HG02840 (cell line): ENCODE measurements around the gene DARS1.

ENCODE experiments used
- ATAC-seq: cut with Tn5 transposase; IDR thresholded peaks from one replicate; pipeline ENCODE4 v1.9.1; 2021; ENCODE audit warnings: mild to moderate bottlenecking, moderate library complexity, moderate number of reproducible peaks; ENCODE audit not compliant: unreplicated experiment, low FRiP score

Gene DARS1

DNA sequence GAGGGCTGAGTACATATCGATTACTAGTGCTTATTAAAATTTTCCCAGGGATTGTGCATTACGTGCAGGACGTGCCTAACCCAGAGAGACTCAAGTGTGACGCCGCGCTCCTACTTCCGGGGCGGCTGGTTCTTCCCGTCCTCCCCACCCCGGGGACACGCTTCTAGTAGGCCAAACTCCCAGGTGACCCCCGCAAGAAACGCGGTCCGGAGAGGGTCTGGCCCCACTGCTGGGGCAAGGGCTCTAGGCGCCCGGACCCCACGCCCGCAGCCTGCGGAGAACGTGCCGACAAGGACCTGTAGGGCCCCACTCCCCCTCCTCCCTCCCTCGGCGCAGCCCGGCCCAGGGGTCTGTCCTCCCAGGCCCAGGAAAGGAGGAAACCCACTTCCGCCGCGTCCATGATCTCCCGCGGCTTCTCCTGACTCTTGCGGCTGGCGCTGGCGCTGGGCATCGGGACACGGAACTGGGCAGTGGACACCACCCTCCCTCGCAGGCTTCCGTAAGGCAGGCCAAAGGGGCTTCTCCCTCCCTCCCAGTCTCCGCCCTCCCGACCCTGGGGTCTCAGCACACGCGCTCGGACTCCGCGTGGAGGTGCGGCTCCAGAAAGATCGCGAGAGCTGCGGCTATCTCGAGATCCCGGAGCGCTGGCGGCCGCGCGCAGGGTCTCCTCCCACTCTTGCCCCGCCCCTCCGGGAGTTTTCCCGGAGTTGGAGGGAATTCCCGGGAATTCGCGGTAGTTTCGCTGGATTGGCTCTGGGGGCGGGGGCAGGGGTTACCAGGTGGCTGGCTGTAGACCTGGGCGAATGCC, at the start of gene DARS1:
Gene DARS1, minus strand, starts transcription at position 609 of the 808 bp plus-strand sequence. Its CDS starts 158 bp downstream, at position 451.
- peak; percentile 81 for ATAC-seq

DNA sequence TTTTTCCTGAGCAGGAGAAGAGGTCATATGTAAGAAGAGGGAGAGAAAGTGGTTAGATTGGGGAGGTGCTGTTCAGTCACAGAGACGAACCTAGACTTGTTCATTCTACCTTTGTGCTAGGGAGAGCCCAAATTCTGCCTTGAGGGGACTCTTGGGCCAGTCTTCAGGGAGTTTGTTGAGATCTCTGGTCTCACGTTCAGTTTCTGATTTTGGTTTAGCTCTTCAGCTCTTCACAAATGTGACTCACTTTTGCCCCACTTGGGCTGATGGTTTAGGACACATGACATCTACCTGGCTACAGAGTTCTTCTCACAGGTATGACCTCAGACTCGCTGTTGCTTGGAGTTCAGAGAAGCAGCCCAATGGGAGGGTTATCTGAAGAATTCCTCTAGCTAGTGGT, 49.2 kb upstream of the DARS1 start:
- ATAC-seq = no peak

DNA sequence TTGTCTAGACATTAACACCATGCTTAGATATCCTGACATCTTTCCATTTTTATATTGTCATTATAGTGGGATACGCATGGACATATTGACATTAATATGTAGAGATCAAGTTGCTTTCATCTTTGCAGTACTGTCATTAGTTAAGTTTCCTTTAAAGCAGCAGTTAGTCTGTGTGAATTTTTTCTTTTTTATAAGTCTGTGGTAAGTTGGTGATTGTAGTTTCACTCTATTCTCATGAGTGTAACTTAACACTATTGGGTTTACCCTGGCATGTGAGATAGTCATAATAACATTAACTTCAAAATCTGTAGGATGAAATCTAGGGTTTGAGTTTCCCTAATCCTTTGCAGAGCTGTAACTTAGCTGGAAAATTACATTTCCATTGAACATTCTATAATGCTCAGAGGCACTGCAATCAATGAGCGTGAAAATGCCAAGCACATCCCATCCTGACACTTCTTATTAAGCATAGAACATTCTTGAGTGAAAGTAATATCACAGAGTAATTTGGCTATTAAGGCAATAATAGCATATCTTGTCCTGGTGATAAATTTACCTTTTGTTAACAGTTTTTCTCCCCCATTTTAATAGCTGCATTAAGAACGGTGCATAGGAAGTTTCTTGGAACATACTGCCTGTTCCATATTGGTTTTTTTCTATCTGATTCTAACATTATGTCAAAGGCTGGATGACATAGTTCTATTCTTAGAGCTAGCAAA, 47.5 kb upstream of the DARS1 start:
- ATAC-seq = no peak

DNA sequence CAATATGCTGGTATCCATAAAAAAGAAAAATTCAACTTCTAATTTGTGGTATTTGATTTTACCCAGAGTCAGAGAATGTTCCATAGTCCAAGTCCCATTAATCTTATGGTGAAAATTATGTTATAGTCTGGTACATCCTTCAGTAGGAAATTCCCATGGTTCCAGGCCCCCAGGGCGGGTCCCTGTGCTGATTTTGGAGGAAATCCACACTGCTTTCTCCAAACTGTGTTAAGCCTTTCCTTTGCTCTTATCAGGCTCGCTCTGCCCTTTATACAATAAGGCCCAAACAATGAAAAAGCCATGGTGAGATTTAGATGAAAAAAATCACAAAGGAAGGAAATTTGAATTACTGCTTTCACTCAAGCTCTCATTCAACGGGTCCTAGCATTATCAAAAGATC, 46.8 kb upstream of the DARS1 start:
- no peak for ATAC-seq

DNA sequence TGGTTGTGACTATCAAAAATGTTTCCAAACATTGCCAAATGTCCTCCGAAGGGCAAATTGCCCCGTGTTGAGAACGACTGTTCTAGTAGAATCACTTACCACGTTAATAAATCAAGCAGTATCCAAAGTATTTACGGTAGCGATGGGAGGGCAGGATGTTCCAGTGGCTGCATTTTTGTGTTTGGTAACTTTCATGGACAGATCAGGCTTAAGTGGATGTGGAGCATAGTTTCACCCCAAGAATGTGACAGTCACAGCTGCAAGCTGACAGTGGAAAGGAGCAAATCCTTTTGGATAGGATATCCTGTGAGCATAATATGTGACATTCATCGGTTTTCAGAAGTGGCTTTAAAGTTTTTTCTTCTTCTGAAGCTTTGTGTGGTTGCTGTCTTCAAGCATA, 46.3 kb upstream of the DARS1 start:
- ATAC-seq = no peak

DNA sequence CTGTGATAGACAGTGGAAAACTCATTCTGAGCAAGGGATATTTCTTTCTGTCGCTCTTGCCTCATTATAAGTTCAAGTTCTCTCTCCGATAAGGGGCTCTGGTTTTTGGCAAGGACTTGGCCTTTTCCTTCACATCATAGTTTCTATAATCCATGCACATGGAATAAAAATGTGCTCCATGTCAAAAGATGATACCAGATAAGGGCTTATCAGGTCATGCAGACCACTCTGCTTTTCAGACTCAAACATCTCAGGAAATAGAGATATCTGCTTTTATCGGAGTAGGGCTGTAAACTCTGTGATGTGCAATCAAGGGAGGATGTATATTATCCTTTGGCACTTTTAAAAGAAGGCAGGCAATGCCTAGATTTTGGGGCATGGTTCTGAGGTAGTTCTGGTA, 45.0 kb upstream of the DARS1 start:
- ATAC-seq = no peak

DNA sequence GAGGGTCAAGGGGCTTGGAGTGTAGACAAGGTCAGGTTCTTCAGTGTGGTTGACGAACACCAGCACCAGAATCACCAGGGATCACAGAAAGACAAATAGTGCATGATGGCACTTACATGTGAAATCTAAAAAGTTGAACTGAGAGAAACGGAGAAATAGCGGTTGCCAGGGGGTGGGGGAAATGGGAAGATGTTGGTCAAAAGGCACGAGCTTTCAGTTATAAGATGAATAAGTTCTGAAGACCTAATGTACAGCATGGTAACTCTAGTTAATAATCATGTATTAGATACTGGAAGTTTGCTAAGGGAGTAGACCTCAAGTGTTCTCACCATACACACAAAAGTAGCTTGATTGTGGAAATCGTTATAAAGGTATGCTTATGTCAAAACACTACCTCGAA, 43.7 kb upstream of the DARS1 start:
- ATAC-seq = peak; percentile 62

DNA sequence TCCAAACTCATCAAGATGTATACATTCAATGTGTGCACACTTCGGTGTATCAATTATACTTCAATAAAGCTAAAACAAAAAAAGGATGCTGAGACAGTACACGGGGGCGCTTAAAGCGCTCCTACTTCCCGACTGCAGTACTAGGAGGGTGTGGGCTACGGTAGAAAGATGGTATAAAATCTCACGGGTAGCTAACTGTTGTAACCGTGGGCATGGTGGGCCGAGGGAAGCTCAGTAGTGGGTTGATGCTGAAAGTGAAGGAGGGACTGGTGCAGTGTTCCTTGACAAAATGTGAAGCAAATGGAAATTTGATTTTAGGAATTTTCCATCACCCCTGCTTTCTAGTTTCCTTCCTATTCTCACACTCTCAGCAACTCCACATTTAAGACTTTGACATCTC, 42.6 kb upstream of the DARS1 start:
- no peak for ATAC-seq

DNA sequence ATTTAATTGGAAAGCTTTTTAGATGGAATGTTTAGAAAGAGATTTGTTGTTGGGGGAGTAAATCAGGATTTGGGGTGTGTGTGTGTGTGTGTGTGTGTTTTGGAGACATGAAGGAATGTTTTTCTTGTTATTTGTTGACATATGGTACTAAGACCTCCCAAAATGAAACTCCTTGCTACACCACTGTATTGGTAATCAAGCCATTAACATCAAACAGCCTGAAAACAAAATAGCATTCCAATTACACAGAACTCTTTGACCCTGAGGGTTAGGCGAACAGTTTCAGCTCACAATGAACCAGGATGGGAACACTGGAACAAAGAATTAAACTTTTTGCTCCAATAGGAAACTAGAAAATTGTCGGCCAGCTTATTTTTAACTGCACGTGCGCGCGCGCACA, 41.7 kb upstream of the DARS1 start:
- ATAC-seq = no peak

DNA sequence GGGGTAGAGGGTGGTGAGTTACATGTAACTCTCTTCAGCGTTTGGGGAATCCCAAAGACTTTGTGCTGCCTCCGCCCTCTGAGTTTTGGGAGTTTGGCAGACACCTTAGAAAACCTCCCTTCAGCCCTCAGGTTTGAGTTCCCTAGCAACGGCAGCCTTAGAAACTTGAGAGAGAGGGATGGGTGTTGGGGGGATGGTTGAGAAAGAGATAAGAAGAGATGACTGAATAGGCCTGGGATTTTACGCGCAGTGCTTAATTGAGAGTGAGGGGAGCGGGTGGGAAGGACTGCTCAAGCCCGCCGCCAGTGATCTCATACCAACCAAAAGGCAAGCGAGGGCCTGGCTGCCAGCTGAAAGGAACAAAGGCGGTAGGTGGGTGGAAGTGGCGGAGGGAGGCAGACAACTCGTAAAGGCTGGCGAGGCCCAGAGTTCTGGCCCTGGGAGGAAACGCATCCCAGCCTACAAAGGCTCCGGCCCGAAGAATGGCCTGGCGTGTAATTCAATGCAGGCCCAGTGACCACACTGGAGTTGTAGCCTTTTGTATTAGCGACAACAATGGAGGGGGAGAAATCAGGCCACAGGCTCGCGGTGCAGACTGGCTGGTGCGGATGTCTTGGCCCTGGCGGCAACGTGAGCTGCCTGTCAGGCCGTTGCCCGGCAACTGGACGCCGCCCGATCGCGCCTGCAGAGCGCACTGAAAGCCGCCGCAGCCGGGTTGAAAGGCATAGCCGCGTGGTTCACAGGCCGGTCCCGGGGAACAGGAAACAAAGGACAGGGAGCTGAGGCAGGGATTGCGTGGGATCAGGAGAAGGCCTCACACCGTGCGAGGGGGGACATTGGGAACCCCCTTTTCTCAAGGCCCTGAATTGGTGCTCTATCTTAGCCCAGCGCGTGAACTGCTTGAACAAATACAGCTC, 39.9 kb upstream of the DARS1 start:
- ATAC-seq = no peak

DNA sequence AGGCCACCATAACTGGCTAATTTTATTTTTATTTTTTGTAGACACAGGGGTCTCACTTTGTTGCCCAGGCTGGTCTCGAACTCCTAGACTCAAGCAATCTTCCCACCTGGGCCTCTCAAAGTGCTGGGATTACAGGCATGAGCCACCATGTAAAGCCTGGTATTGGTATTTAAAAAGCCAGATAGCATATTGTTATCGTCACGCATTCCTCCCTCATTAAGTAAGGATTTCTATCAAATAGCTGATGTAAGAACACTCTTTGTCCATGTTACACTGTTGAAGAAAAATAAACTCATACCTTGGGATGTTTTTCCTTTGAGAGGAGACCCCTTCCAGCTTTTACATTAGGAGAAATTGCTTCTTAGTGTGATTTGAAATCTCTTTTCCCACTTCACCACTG, 39.2 kb upstream of the DARS1 start:
- ATAC-seq = no peak

DNA sequence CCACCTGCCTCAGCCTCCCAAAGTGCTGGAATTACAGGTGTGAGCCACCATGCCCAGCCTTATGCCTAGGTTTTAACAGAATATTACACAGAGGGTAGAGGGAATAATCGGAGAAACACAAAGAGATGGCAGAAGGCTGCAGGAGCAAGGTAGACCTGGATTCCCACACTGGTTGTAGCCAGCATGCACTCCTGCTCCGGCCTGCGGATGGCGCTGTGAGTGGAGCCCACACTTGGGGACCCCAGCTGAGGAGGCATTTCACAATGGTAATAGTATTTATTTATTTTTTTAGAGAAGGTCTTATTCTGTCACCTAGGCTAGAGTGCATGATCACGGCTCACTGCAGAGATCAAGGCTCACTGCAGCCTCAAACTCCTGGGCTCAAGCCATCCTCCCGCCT, 38.8 kb upstream of the DARS1 start:
- ATAC-seq = no peak

DNA sequence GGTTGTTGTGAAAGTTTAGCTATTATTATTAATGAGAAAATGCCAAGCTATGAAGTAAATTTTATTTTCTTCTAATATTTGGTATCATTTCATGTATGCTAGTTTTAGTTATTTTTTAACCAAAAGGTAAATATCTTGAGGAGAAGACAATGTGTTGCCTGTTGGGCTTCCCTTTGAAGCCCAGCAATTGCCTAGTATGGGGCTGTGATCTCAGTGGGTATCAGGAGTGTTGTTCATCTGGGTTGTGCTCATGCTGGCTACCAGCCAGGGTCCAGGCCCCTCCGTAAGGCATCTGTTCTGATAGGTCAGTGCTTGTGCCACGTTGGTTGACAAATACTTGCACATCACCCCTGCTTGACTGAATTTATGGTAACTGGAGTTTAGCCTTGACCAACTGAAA, 38.0 kb upstream of the DARS1 start:
- no peak for ATAC-seq

DNA sequence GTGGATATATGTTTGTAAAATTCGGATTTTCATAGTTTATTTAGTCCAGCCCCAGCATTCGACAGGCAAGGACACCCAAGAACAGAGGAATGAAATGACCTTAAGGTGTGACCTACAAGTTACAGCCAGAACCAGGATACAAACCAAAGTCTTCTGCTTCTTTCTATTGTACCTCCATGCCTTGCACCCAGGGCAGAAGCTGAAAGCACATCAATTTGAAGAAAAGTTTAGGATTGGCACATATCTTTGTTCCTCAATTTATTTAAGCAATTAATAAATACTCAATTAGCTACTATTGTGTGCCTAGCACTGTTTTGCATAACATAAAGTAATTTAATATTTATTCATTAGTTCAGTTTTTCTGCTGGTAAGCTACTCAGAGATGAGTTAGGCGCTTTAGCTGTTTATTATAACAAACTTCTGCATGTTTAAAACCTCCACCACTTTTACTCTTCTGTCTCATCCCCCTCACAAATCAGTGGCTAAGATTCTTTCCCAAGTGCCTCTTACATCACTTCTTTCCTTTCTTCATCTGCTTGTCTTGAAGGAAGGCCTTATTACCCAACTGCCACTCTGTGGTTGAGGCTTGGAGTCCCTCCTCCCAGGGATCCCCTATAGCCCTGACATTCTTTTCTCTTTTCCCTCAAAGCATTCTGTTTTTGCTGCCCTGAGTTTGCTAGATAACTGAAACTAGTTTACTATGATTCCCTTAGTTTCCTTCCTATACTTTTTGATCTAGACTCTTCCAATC, 37.1 kb upstream of the DARS1 start:
- ATAC-seq = no peak

DNA sequence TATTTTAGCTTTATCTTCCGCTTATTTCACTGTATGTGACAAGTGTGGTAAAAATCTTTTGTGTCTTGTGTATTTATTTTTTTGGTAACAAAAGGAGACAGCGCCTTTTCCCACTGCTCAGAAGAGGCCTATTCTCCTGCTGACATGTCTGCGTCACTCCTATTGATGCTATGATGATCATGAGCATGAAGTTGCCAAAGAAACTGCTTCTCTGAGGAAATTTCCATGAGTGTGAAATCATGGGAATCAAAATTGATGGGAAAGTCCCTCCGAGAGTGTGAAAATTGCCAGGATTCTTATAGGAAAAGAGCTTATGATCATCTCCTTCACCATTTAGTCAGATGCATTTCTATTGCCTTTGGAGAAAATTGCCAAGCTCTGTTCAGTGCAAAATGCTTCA, 36.5 kb upstream of the DARS1 start:
- ATAC-seq = no peak

DNA sequence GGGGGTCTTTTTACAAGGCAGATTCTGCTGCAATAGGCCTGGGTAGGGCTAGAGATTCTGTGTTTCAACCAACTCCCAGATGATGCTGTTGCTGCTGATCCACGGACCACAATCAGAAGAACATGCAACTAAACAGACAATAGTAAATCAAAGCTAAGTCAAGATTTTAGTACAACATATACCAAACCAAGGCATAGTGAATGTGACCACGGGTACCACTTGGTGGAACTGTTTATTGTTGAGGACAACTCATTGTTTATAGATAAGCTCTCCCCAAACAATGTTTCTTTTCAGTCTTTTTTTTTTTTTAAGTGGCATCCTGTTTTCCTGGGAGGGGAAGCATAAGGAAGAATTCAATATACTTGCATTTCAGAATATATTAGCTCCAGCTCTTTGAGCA, 36.0 kb upstream of the DARS1 start:
- no peak for ATAC-seq

DNA sequence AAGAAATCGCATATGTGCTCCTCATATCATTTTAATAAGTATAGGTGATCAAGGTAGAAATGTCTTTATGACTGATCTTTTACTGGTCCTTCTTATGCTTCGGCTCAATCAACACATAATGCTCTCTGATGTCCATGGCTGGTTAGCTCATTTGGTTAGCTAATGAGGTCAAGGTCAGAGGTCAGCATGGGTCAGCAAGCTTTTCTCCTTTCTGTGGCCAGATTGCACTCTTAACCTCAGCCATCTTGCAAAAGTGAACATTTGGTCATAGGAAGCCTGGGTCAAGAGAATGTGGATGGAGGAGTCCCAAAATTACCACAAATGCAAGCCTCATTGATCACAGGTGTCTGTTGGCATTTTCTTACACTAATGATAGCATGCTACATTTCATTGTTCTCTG, 35.4 kb upstream of the DARS1 start:
- ATAC-seq = no peak

DNA sequence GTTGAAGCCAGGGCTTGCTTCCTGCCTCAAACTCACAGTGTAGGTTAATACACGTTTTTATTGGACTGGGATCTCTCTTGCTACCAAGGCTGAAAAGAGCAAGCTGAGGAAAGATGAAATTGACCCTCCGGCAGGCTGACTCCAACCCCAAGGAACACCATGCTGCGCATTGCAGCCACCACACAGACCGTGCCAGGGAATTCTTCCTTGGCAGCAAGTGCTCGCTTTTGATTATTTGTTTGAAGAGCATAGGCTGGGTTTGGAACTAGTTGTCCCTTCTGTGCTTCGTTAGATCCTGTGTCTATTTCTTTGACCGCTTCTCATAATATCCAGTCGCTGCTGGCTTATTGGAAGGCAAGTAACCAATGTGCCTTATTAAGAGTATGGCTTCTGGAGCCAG, 34.4 kb upstream of the DARS1 start:
- no peak for ATAC-seq

DNA sequence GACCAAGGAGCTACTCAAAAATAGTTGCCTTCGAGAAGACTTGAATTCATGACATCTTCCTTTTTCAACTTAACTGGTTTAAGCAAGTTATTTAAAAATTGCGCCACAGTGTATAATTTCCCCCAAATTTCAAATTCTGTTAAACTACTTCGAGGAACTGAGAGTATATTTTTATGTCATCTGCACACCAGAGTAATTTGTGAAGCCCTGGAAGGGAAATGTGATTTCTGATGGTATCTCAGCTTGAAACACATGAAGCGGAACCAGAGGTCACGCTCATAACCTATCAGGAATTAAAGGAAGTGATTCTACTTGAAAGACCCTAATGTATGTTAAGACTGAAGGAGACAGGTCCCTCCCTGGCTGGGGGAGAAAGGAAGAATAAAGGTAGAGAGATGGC, 33.9 kb upstream of the DARS1 start:
- ATAC-seq = peak; percentile 69

DNA sequence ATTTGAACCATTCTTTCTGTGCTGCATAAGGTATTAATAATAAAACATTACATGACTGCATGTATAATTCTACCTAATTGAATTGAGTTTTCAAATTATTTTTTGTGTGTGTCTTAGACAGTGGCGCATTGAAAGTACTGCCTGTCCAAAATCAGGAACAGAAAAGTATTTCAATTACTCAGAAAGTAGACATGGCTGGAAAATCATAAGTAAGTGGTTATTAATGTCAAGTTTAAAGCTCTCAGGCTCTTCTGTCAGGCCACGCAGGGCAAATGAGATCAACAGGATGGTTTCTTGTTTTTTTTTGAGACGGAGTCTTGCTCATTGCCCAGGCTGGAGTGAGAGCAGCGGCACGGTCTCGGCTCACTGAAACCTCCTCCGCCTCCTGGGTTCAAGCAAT, 32.4 kb upstream of the DARS1 start:
- no peak for ATAC-seq
